ENCODE data around the gene EFNB2. TPM values are rescaled to one million over a fixed set of nuclear protein-coding genes. Genes with fewer than 3 reads are reported as not detected.

EFNB2 gene
- total RNA-seq, 1 experiment from 2014 or later: 5.2 TPM

GRCh38 chr13:106492588-106493475, 42.6 kb downstream of the EFNB2 start:
- no peaks in the 10 kb centered on the region for H3K4me1 ChIP-seq (ENCODE audit: insufficient read depth, low read length, poor library complexity, severe bottlenecking)
- no peak for TF ChIP-seq EZH2 (IDR thresholded peaks at IDR 0.05; ENCODE audit: borderline replicate concordance, low read depth, low read length, poor library complexity, severe bottlenecking)
- no peak for TF ChIP-seq CTCF (conservative IDR thresholded peaks at IDR 0.05; ENCODE audit: low read depth, low read length)
- no peaks in the 10 kb centered on the region for H3K27me3 ChIP-seq (replicated peaks; ENCODE audit: insufficient read depth, low read depth, low read length, poor library complexity)
- H3K9me3 ChIP-seq (ENCODE audit: low read depth, low read length, poor library complexity, severe bottlenecking): no peaks in the 10 kb centered on the region
- intact Hi-C loops (cut with micrococcal nuclease; ENCODE audit: unreplicated experiment): no loop called here
- no peak overlapping the region for H3K4me3 ChIP-seq (ENCODE audit: low read depth, low read length, poor library complexity, severe bottlenecking)
- POLR2A ChIA-PET (ENCODE audit: low non-redundant PET): no interaction called here
- H3K27ac ChIP-seq (ENCODE audit: low read depth, low read length, poor library complexity, severe bottlenecking): no peak overlapping the region
- CTCF ChIA-PET: no interaction called here
- DNase-seq (ENCODE audit: low spot score): no peak
- H3K36me3 ChIP-seq (ENCODE audit: insufficient read depth, low read length, poor library complexity, severe bottlenecking): no peaks in the 10 kb centered on the region
- BruUV-seq (replicated peaks): no TSS peak

GRCh38 chr13:106491928-106492587, 43.4 kb downstream of the EFNB2 start:
- DNase-seq (ENCODE audit: low spot score): no peak
- POLR2A ChIA-PET (ENCODE audit: low non-redundant PET): no interaction called here
- TF ChIP-seq EZH2 (IDR thresholded peaks at IDR 0.05; ENCODE audit: borderline replicate concordance, low read depth, low read length, poor library complexity, severe bottlenecking): no peak
- TF ChIP-seq CTCF (conservative IDR thresholded peaks at IDR 0.05; ENCODE audit: low read depth, low read length): no peak

GRCh38 chr13:106491463-106491862, 44.0 kb downstream of the EFNB2 start:
- Histone ChIP-seq H3K4me1 (ENCODE audit: insufficient read depth, low read length, poor library complexity, severe bottlenecking) (no peaks in the 10 kb centered on the region), H3K4me3 (ENCODE audit: low read depth, low read length, poor library complexity, severe bottlenecking) (no peak overlapping the region), H3K27ac (ENCODE audit: low read depth, low read length, poor library complexity, severe bottlenecking) (no peak overlapping the region), H3K36me3 (ENCODE audit: insufficient read depth, low read length, poor library complexity, severe bottlenecking) (no peaks in the 10 kb centered on the region), H3K27me3 (replicated peaks; ENCODE audit: insufficient read depth, low read depth, low read length, poor library complexity) (no peaks in the 10 kb centered on the region), H3K9me3 (ENCODE audit: low read depth, low read length, poor library complexity, severe bottlenecking) (no peaks in the 10 kb centered on the region)
- BruUV-seq (replicated peaks): no TSS peak
- ChIA-PET CTCF (no interaction called here), POLR2A (ENCODE audit: low non-redundant PET) (no interaction called here)
- intact Hi-C loops (cut with micrococcal nuclease; ENCODE audit: unreplicated experiment): no loop called here
- TF ChIP-seq EZH2 (IDR thresholded peaks at IDR 0.05; ENCODE audit: borderline replicate concordance, low read depth, low read length, poor library complexity, severe bottlenecking) (no peak), CTCF (conservative IDR thresholded peaks at IDR 0.05; ENCODE audit: low read depth, low read length) (no peak)
- DNase-seq (ENCODE audit: low spot score): no peak

More at GRCh38 chr13:106491928-106492587, 43.4 kb downstream of the EFNB2 start:
- no TSS peak for BruUV-seq (replicated peaks)
- no peak overlapping the region for H3K4me3 ChIP-seq (ENCODE audit: low read depth, low read length, poor library complexity, severe bottlenecking)
- H3K9me3 ChIP-seq (ENCODE audit: low read depth, low read length, poor library complexity, severe bottlenecking): no peaks in the 10 kb centered on the region
- no peaks in the 10 kb centered on the region for H3K27me3 ChIP-seq (replicated peaks; ENCODE audit: insufficient read depth, low read depth, low read length, poor library complexity)
- no peak overlapping the region for H3K27ac ChIP-seq (ENCODE audit: low read depth, low read length, poor library complexity, severe bottlenecking)
- intact Hi-C loops (cut with micrococcal nuclease; ENCODE audit: unreplicated experiment): no loop called here
- no peaks in the 10 kb centered on the region for H3K36me3 ChIP-seq (ENCODE audit: insufficient read depth, low read length, poor library complexity, severe bottlenecking)
- no peaks in the 10 kb centered on the region for H3K4me1 ChIP-seq (ENCODE audit: insufficient read depth, low read length, poor library complexity, severe bottlenecking)
- CTCF ChIA-PET: no interaction called here
